A549 (cell line): ENCODE results near the gene ELF2. TPM values are rescaled to one million over a fixed set of nuclear protein-coding genes. Genes with fewer than 3 reads are reported as not detected.

ENCODE experiments used
- ATAC-seq, 2 experiments: fragments of 200-7000 bp in 1 of 2; fragments of >200 bp in 1 of 2; cut with Nextera tagmentation in 1 of 2; cut with Tn5 transposase in 1 of 2; 3 replicates each; pipeline versions ENCODE4 v1.8.0 to v1.9.1; 2018 to 2020; ENCODE audit warnings: mild to moderate bottlenecking in 1 of 2, moderate library complexity in 1 of 2
- CTCF ChIA-PET: fragments of 300-600 bp; sonication (Branson Sonifier 250); formaldehyde crosslinking; extraction: SDS; loops from one replicate; lab custom pipeline; 2021; ENCODE audit warnings: antibody characterized with exemption, inconsistent platforms; lab: Yijun Ruan, JAX
- POLR2A ChIA-PET: fragments of 350-600 bp; formaldehyde crosslinking; extraction: SDS; loops from one replicate; lab custom pipeline; 2021; ENCODE audit warnings: antibody characterized with exemption, inconsistent platforms; lab: Yijun Ruan, JAX
- DNase-seq, 2 experiments: peaks; one replicate each; pipeline versions ENCODE4 v3.0.0 to v3.0.0-alpha.2; 2011 to 2016; ENCODE audit warnings: low read depth in 1 of 2, low spot score in 1 of 2
- FAIRE-seq: peaks from 2 replicates; lab custom pipeline; 2011; peaks lifted over from hg19 to GRCh38; lab: Jason Lieb, UNC
- H3K27ac ChIP-seq, 2 experiments: fragments of >200 bp; sonication (Bioruptor Twin); formaldehyde crosslinking; 3 replicates each; pipeline ENCODE4 v1.5.1; 2016 to 2017
- H3K4me1 ChIP-seq: fragments of >200 bp; sonication (Bioruptor Twin); formaldehyde crosslinking; 3 replicates; pipeline ENCODE4 v1.6.1; 2016
- H3K4me2 ChIP-seq: fragments of >200 bp; sonication (Bioruptor Twin); formaldehyde crosslinking; 3 replicates; pipeline ENCODE4 v1.6.1; 2016
- H3K4me3 ChIP-seq: fragments of >200 bp; sonication (Bioruptor Twin); formaldehyde crosslinking; 3 replicates; pipeline ENCODE4 v1.5.1; 2016
- H3K9me3 ChIP-seq: fragments of >200 bp; sonication (Bioruptor Twin); formaldehyde crosslinking; 3 replicates; pipeline ENCODE4 v1.6.1; 2016
- CBX2 ChIP-seq: fragments of 200-600 bp; sonication (generic); IDR thresholded peaks from 2 replicates; pipeline ENCODE4 v1.6.1; 2016; ENCODE audit warnings: low read depth, mild to moderate bottlenecking, borderline replicate concordance
- CBX8 ChIP-seq: fragments of 200-600 bp; sonication (generic); IDR thresholded peaks from 2 replicates; pipeline ENCODE4 v1.6.1; 2016
- EHF ChIP-seq: fragments of 250-450 bp; sonication (Bioruptor Pico); IDR thresholded peaks from 2 replicates; pipeline ENCODE4 v1.5.0; 2020; ENCODE audit warnings: mild to moderate bottlenecking
- FOXS1 ChIP-seq: fragments of 250-450 bp; sonication (Bioruptor Pico); IDR thresholded peaks from 2 replicates; pipeline ENCODE4 v1.5.0; 2020; ENCODE audit warnings: mild to moderate bottlenecking, moderate library complexity
- GATA3 ChIP-seq: IDR thresholded peaks from 2 replicates; pipeline ENCODE4 v1.6.1; 2012; ENCODE audit warnings: borderline replicate concordance
- JUN ChIP-seq, 2 experiments: fragments of >200 bp; sonication (Bioruptor Twin); formaldehyde crosslinking; IDR thresholded peaks; 2 replicates in 1 of 2; 3 replicates in 1 of 2; pipeline ENCODE4 v1.6.1; 2016 to 2017
- JUNB ChIP-seq: fragments of >200 bp; sonication (Bioruptor Twin); formaldehyde crosslinking; IDR thresholded peaks from 2 replicates; pipeline ENCODE4 v1.6.1; 2016
- MAFK ChIP-seq: fragments of 450-650 bp; IDR thresholded peaks from 2 replicates; pipeline ENCODE4 v1.6.1; 2014; ENCODE audit not compliant: partially characterized antibody
- NFE2L2 ChIP-seq: fragments of 150-350 bp; conservative IDR thresholded peaks from 2 replicates; pipeline ENCODE4 v1.6.1; 2014; ENCODE audit warnings: low read length
- NPAS2 ChIP-seq: fragments of 250-450 bp; sonication (Bioruptor Pico); IDR thresholded peaks from 2 replicates; pipeline ENCODE4 v1.8.0; 2022; ENCODE audit warnings: mild to moderate bottlenecking, moderate library complexity, borderline replicate concordance
- PHF8 ChIP-seq: fragments of 200-600 bp; sonication (generic); IDR thresholded peaks from 2 replicates; pipeline ENCODE4 v1.6.1; 2016; ENCODE audit warnings: low read depth, mild to moderate bottlenecking, antibody characterized with exemption, moderate library complexity, borderline replicate concordance
- RARB ChIP-seq: fragments of 250-450 bp; sonication (Bioruptor Pico); IDR thresholded peaks from 2 replicates; pipeline ENCODE4 v1.8.0; 2021; ENCODE audit warnings: mild to moderate bottlenecking, moderate library complexity
- RNF2 ChIP-seq: fragments of 200-600 bp; sonication (generic); IDR thresholded peaks from 2 replicates; pipeline ENCODE4 v1.6.1; 2016; ENCODE audit warnings: low read depth, mild to moderate bottlenecking, antibody characterized with exemption, moderate library complexity, borderline replicate concordance
- TFCP2L1 ChIP-seq: fragments of 250-450 bp; sonication (Bioruptor Pico); IDR thresholded peaks from 2 replicates; pipeline ENCODE4 v1.5.0; 2021; ENCODE audit warnings: mild to moderate bottlenecking
- WGBS: methylation state at CpG from one replicate; pipeline ENCODE4 v1.1.6; 2017; ENCODE audit errors: missing lambda C conversion rate; 5-methylcytosine and 5-hydroxymethylcytosine counted together
- polyA plus RNA-seq, 4 experiments: library from polyadenylated mRNA; depleted of rRNA in 3 of 4; stranded (reverse); fragments of >200 nt; fragmentation: RNase III in 1 of 4; extraction: RNeasy Plus Mini Kit Qiagen cat#74134 plus additional on column Dnase treatment in 1 of 4; gene quantifications; 2 replicates in 3 of 4; 3 replicates in 1 of 4; pipeline ENCODE4 v1.2.3, GENCODE V29; 2011 to 2017
- TF ChIP-seq, protein P1 (sequence below): IDR thresholded peaks from 2 replicates; pipeline ENCODE4 v1.6.1; 2012
- TF ChIP-seq, protein P2 (sequence below): IDR thresholded peaks from 2 replicates; pipeline ENCODE4 v1.6.1; 2012; ENCODE audit warnings: low read depth, borderline replicate concordance
- TF ChIP-seq, protein P3 (sequence below): fragments of 200-600 bp; sonication (generic); IDR thresholded peaks from 2 replicates; pipeline ENCODE4 v1.6.1; 2016; ENCODE audit warnings: antibody characterized with exemption, mild to moderate bottlenecking, moderate library complexity

ELF2 gene
- polyA plus RNA-seq, 2 of the 4 experiments (the other 2 are of a cell fraction) = 12.7 to 24.3 TPM

DNA sequence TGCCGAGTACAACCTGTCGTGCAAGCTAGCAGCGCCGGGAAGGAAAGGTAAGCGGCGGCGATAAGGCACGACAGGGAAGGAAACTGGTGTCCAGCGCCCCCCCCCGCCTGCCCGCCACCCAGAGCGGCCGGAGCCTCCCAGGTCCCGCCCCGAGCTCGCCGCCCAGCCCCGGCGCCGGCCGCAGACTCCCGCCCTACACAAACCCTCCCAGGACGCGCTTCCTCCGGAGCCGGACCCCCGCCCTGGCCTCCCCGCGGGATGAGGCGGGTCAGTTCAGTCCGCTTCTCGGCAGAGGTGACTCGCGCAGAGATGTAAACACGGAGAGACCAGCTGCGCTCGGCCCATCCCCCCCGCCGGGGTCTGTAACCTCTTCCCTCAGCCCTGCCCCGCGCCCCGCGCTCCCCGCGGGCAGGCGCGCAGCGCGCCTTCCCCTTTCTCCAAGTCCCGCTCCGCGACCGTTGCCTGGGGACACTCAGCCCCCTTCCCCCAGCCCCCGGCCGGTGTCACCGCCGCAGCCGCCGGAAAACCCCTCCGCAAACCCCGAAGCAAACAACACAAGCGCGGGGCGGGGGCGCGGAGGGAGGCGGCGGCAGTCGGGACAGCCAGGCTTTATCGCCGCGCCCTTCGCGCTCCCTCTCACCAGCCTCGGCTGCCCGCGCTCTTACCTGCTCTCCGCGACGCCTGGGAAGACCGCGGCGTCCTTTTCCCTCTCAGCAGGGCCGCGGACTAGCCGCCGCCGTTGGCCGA lies 543 bp downstream of the ELF2 start:
- ATAC-seq (peak; percentile 63 to 77), DNase-seq (peak; percentile 35 to 70), FAIRE-seq (no peak)
- H3K4me1 ChIP-seq = peaks cover 28% of the 10 kb centered on the region
- ChIA-PET POLR2A (interaction anchor here (0.6 to 3.2 kb wide), 8 partner anchors 9 to 423 kb away, joined by 3 to 27 read pairs (median 6); partner anchors contain the start of genes NAA15 and NDUFC1), CTCF (interaction anchor here (0.7 to 1.8 kb wide), 4 partner anchors 9 to 79 kb away, joined by 3 to 10 read pairs (median 5); no protein-coding TSS in a partner anchor)
- TF ChIP-seq, protein P1, sequence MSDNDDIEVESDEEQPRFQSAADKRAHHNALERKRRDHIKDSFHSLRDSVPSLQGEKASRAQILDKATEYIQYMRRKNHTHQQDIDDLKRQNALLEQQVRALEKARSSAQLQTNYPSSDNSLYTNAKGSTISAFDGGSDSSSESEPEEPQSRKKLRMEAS = peak; percentile 3; the same call in 1 of the 2 replicates
- TF ChIP-seq, protein P2, sequence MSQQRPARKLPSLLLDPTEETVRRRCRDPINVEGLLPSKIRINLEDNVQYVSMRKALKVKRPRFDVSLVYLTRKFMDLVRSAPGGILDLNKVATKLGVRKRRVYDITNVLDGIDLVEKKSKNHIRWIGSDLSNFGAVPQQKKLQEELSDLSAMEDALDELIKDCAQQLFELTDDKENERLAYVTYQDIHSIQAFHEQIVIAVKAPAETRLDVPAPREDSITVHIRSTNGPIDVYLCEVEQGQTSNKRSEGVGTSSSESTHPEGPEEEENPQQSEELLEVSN = peak; percentile 24; the same call in 1 of the 2 replicates
- TF ChIP-seq JUNB (no peak), TFCP2L1 (CRISPR knock-in tag) (0 out of 2 replicates have a peak, but pooled peaks have one; percentile 28), GATA3 (no peak), NPAS2 (CRISPR knock-in tag) (no peak), NFE2L2 (no peak), PHF8 (peak; percentile 26; the same call in 1 of the 2 replicates), MAFK (no peak), JUN (IDR thresholded peaks at IDR 0.05) (no peak), RARB (CRISPR knock-in tag) (no peak)
- 0% methylated on average over 14 of the region's 89 CpGs for WGBS
- H3K4me3 ChIP-seq = peak overlapping the region; percentile 92
- H3K4me2 ChIP-seq = peak overlapping the region; percentile 87
- H3K27ac ChIP-seq = peak overlapping the region; percentile 85 to 100
- no peaks in the 10 kb centered on the region for H3K9me3 ChIP-seq

DNA sequence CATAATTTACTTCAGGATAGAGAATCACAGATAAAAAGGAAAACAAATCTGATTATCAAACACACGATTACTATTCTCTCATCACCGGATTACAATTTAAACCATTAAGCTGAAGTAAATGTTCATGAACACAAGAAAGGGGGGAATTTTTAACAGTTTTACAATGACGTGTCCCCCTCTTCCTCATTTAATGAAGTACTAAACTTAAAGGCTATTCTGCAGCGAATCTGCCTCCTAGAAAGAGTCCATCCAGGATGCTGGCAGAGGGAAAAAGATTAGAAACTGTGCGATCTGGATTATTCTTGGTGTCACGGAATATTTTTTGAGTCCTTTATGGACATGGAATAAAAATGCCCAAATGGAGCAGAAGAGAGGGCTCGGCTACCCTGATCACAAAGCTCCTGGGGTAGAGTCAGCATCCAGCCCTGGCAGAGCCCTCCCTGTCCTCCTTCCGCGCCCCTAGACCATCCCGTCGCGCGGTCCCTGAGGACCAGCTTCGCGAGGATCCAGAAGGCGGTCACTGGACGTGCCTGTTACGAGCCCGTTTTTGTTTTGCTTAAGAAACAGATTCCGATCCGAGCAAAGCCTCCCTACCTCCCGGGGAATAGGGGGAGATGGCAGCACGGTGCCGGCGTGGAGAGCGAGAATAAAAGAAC lies 1.2 kb downstream of the ELF2 start:
- CTCF ChIA-PET = interaction anchor here (0.7 to 1.8 kb wide), 4 partner anchors 8 to 79 kb away, joined by 3 to 10 read pairs (median 5); no protein-coding TSS in a partner anchor

More for the DNA sequence above, 1.2 kb downstream of the ELF2 start:
- peak in 1 of 2 experiments; percentile 15 for DNase-seq
- ATAC-seq = peak; percentile 5 to 18; a peak in 4 of 6 replicates
- Histone ChIP-seq H3K9me3 (no peaks in the 10 kb centered on the region), H3K4me3 (peak overlapping the region; percentile 92), H3K4me2 (peak overlapping the region; percentile 87), H3K27ac (peak overlapping the region; percentile 85 to 100), H3K4me1 (peaks cover 30% of the 10 kb centered on the region)
- TF ChIP-seq CBX2 (no peak), RNF2 (no peak), RARB (CRISPR knock-in tag) (no peak), EHF (no peak), FOXS1 (no peak), CBX8 (no peak)
- TF ChIP-seq, protein P3, sequence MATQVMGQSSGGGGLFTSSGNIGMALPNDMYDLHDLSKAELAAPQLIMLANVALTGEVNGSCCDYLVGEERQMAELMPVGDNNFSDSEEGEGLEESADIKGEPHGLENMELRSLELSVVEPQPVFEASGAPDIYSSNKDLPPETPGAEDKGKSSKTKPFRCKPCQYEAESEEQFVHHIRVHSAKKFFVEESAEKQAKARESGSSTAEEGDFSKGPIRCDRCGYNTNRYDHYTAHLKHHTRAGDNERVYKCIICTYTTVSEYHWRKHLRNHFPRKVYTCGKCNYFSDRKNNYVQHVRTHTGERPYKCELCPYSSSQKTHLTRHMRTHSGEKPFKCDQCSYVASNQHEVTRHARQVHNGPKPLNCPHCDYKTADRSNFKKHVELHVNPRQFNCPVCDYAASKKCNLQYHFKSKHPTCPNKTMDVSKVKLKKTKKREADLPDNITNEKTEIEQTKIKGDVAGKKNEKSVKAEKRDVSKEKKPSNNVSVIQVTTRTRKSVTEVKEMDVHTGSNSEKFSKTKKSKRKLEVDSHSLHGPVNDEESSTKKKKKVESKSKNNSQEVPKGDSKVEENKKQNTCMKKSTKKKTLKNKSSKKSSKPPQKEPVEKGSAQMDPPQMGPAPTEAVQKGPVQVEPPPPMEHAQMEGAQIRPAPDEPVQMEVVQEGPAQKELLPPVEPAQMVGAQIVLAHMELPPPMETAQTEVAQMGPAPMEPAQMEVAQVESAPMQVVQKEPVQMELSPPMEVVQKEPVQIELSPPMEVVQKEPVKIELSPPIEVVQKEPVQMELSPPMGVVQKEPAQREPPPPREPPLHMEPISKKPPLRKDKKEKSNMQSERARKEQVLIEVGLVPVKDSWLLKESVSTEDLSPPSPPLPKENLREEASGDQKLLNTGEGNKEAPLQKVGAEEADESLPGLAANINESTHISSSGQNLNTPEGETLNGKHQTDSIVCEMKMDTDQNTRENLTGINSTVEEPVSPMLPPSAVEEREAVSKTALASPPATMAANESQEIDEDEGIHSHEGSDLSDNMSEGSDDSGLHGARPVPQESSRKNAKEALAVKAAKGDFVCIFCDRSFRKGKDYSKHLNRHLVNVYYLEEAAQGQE = no peak
- POLR2A ChIA-PET = interaction anchor here (0.6 to 3.2 kb wide), 3 partner anchors 8 to 185 kb away, joined by 3 to 27 read pairs (median 10); partner anchors contain the start of genes NAA15 and NDUFC1
- no peak for FAIRE-seq
- 6% methylated on average over 24 of the region's 26 CpGs for WGBS
